HepG2 (cell line): ENCODE measurements around the gene MPPE1. TPM values are rescaled to one million over a fixed set of nuclear protein-coding genes. Genes with fewer than 3 reads are reported as not detected.
A peak's percentile ranks its signal among the peaks of the same experiment; 100 is the strongest.

ENCODE experiments used
- BHLHE40 ChIP-seq: IDR thresholded peaks from 2 replicates; pipeline ENCODE4 v1.6.1; 2011; ENCODE audit warnings: low read length, improper control_type of control experiment
- CCDC6 ChIP-seq: sonication (generic); formaldehyde crosslinking; IDR thresholded peaks from 2 replicates; pipeline ENCODE4 v1.8.1; 2022; ENCODE audit warnings: mild to moderate bottlenecking, missing genetic modification reagents, moderate library complexity
- FOXJ3 ChIP-seq: sonication (generic); formaldehyde crosslinking; IDR thresholded peaks from 2 replicates; pipeline ENCODE4 v1.4.0; 2020; ENCODE audit warnings: missing genetic modification reagents, mild to moderate bottlenecking, borderline replicate concordance
- LRRFIP1 ChIP-seq: sonication (generic); formaldehyde crosslinking; conservative IDR thresholded peaks from 2 replicates; pipeline ENCODE4 v1.4.0; 2020; ENCODE audit warnings: missing genetic modification reagents
- MNT ChIP-seq: fragments of 450-650 bp; IDR thresholded peaks from 2 replicates; pipeline ENCODE4 v1.6.1; 2016
- MZF1 ChIP-seq: sonication (generic); formaldehyde crosslinking; IDR thresholded peaks from 2 replicates; pipeline ENCODE4 v1.8.1; 2023; ENCODE audit warnings: mild to moderate bottlenecking, missing genetic modification reagents, borderline replicate concordance
- PAX8 ChIP-seq: sonication (generic); formaldehyde crosslinking; IDR thresholded peaks from 2 replicates; pipeline ENCODE4 v1.8.0; 2022; ENCODE audit warnings: mild to moderate bottlenecking, missing genetic modification reagents, borderline replicate concordance
- TBX2 ChIP-seq: sonication (generic); formaldehyde crosslinking; IDR thresholded peaks from 2 replicates; pipeline ENCODE4 v1.5.0; 2020; ENCODE audit warnings: missing genetic modification reagents, mild to moderate bottlenecking, borderline replicate concordance
- ZFP82 ChIP-seq: sonication (generic); formaldehyde crosslinking; IDR thresholded peaks from 2 replicates; pipeline ENCODE4 v1.5.1; 2020; ENCODE audit warnings: mild to moderate bottlenecking, missing genetic modification reagents, borderline replicate concordance
- ZNF180 ChIP-seq: sonication (generic); formaldehyde crosslinking; IDR thresholded peaks from 2 replicates; pipeline ENCODE4 v1.4.0; 2020; ENCODE audit warnings: low read depth, missing genetic modification reagents, borderline replicate concordance
- ZNF234 ChIP-seq: sonication (generic); formaldehyde crosslinking; conservative IDR thresholded peaks from 2 replicates; pipeline ENCODE4 v1.5.1; 2020; ENCODE audit warnings: mild to moderate bottlenecking, missing genetic modification reagents
- polyA plus RNA-seq, 8 experiments: library from polyadenylated mRNA; depleted of rRNA in 3 of 8; stranded (reverse) in 7 of 8; unstranded in 1 of 8; fragments of >200 nt; fragmentation: Illumina TruSeq in 4 of 8; extraction: Trizol in 4 of 8; gene quantifications; 2 replicates each; pipeline versions ENCODE4 v1.2.1 to v1.2.3, GENCODE V29; 2011 to 2016; ENCODE audit warnings: low read depth in 4 of 8, missing spikeins in 1 of 8, mixed read lengths in 1 of 8; ENCODE audit not compliant: insufficient read depth in 1 of 8
- total RNA-seq, 5 experiments: library from RNA; depleted of rRNA; stranded (reverse); fragments of >200 nt; fragmentation: Illumina TruSeq; extraction: Trizol; gene quantifications; 2 replicates each; pipeline ENCODE4 v1.2.3, GENCODE V29; 2016; ENCODE audit warnings: low read depth in 1 of 5
- TF ChIP-seq, protein P1 (sequence below): sonication (generic); formaldehyde crosslinking; IDR thresholded peaks from 2 replicates; pipeline ENCODE4 v1.4.0; 2020; ENCODE audit warnings: mild to moderate bottlenecking, missing genetic modification reagents
- TF ChIP-seq, protein P2 (sequence below): sonication (generic); formaldehyde crosslinking; IDR thresholded peaks from 2 replicates; pipeline ENCODE4 v1.4.0; 2020; ENCODE audit warnings: mild to moderate bottlenecking, missing genetic modification reagents, borderline replicate concordance

Gene MPPE1
- total and polyA plus RNA-seq, 2 of the 13 experiments (the other 11 are each of a cell fraction or from before 2014, with no cell fraction given), result 9.6 to 11.9 TPM

DNA sequence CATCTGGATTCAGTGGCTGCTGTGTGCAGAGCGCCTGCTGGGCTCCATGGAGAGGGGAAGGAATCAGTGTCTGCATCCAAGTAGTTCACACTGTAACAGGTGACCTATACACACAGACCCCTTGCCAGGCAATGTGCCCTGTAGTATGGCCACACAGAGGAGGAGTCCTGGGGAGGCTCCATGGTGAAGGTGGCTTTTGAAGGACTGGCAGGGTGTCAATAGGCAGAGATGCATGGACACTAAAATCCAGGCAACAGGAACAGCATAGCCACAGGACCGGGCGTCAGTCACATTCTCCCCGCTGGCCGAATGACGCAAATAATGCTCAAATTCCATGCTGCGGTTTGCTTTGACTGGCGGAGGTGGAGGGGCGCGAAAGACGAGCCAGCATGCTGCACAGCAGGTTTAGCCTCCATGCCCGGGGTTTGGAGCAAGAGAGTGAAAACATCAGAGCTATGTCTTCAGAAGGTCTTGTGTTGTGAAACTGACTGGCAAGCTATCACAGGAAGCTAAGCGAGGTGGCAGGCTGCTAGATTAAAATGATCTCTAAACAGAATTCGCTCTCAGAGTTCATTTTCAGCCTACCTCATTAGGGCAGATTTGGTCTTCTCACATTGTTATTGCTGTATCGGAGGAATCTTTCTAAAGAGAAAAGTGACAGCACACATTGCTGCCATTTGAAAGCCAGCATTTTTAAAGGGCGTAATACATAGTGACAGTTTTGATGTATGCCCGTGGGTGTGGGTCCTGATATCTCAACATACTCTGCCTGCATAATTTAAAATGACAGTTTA is 58.1 kb downstream of the MPPE1 start (continued):
- TF ChIP-seq LRRFIP1 (CRISPR knock-in tag) (no peak), PAX8 (no peak), FOXJ3 (CRISPR knock-in tag) (no peak), MNT (no peak), MZF1 (CRISPR knock-in tag) (no peak), CCDC6 (CRISPR knock-in tag) (peak; percentile 56; the same call in 1 of the 2 replicates), ZFP82 (CRISPR knock-in tag) (no peak), ZNF234 (CRISPR knock-in tag) (no peak), TBX2 (0 out of 2 replicates have a peak, but pooled peaks have one; percentile 29), ZNF180 (CRISPR knock-in tag) (no peak), BHLHE40 (no peak; the same call in 1 of the 2 replicates)
- TF ChIP-seq, protein P1, sequence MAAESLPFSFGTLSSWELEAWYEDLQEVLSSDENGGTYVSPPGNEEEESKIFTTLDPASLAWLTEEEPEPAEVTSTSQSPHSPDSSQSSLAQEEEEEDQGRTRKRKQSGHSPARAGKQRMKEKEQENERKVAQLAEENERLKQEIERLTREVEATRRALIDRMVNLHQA (CRISPR knock-in tag), result no peak
- TF ChIP-seq, protein P2, sequence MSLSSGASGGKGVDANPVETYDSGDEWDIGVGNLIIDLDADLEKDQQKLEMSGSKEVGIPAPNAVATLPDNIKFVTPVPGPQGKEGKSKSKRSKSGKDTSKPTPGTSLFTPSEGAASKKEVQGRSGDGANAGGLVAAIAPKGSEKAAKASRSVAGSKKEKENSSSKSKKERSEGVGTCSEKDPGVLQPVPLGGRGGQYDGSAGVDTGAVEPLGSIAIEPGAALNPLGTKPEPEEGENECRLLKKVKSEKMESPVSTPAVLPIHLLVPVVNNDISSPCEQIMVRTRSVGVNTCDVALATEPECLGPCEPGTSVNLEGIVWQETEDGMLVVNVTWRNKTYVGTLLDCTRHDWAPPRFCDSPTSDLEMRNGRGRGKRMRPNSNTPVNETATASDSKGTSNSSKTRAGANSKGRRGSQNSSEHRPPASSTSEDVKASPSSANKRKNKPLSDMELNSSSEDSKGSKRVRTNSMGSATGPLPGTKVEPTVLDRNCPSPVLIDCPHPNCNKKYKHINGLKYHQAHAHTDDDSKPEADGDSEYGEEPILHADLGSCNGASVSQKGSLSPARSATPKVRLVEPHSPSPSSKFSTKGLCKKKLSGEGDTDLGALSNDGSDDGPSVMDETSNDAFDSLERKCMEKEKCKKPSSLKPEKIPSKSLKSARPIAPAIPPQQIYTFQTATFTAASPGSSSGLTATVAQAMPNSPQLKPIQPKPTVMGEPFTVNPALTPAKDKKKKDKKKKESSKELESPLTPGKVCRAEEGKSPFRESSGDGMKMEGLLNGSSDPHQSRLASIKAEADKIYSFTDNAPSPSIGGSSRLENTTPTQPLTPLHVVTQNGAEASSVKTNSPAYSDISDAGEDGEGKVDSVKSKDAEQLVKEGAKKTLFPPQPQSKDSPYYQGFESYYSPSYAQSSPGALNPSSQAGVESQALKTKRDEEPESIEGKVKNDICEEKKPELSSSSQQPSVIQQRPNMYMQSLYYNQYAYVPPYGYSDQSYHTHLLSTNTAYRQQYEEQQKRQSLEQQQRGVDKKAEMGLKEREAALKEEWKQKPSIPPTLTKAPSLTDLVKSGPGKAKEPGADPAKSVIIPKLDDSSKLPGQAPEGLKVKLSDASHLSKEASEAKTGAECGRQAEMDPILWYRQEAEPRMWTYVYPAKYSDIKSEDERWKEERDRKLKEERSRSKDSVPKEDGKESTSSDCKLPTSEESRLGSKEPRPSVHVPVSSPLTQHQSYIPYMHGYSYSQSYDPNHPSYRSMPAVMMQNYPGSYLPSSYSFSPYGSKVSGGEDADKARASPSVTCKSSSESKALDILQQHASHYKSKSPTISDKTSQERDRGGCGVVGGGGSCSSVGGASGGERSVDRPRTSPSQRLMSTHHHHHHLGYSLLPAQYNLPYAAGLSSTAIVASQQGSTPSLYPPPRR (CRISPR knock-in tag), result no peak
